K562 (cell line): ENCODE measurements around the gene ZNF346. TPM values are rescaled to one million over a fixed set of nuclear protein-coding genes. Genes with fewer than 3 reads are reported as not detected.

ENCODE experiments used
- ATAC-seq: fragments of 200-7000 bp; cut with Tn5 transposase; 3 replicates; pipeline ENCODE4 v1.9.1; 2020; ENCODE audit warnings: moderate library complexity
- BruUV-seq: library from RNA; stranded (reverse); fragments of 400-500 nt; replicated peaks from 2 replicates; lab custom pipeline; 2021; lab: Mats Ljungman, UMichigan
- CTCF ChIA-PET: fragments of 300-600 bp; formaldehyde crosslinking; extraction: SDS; loops from one replicate; lab custom pipeline; 2021; ENCODE audit warnings: low intra/inter-chr PET ratio; lab: Yijun Ruan, JAX
- POLR2A ChIA-PET: fragments of 300-600, 350-650 bp; sonication (Branson Sonifier 250); formaldehyde crosslinking; extraction: SDS; loops from one replicate; lab custom pipeline; 2021; ENCODE audit warnings: antibody characterized with exemption, inconsistent platforms; lab: Yijun Ruan, JAX
- DNase-seq, 4 experiments: peaks; one replicate each; pipeline versions ENCODE4 v3.0.0 to v3.0.0-alpha.2; 2011 to 2018; ENCODE audit warnings: low spot score in 3 of 4, mixed read lengths in 3 of 4; ENCODE audit errors: extremely low read depth in 1 of 4
- FAIRE-seq: peaks from 2 replicates; lab custom pipeline; 2011; peaks lifted over from hg19 to GRCh38; lab: Jason Lieb, UNC
- H2AFZ ChIP-seq: 2 replicates; pipeline ENCODE4 v1.6.0; 2011; ENCODE audit warnings: low read depth, low read length, control low read depth, inconsistent platforms
- H3K27ac ChIP-seq: fragments of 200-600 bp; 3 replicates; pipeline ENCODE4 v1.8.0; 2011; ENCODE audit warnings: low read depth, mild to moderate bottlenecking, control low read depth, inconsistent platforms, low read length, moderate library complexity, mixed read lengths; ENCODE audit errors: extremely low read depth
- H3K27me3 ChIP-seq, 2 experiments: fragments of 300-600 bp in 1 of 2; 2 replicates in 1 of 2; 3 replicates in 1 of 2; pipeline versions ENCODE4 v1.6.0 to v1.8.0; 2011; ENCODE audit warnings: inconsistent platforms in 2 of 2, low read length in 2 of 2, mild to moderate bottlenecking in 1 of 2, mixed read lengths in 1 of 2, moderate library complexity in 1 of 2; ENCODE audit not compliant: control insufficient read depth in 2 of 2, insufficient read depth in 2 of 2
- H3K36me3 ChIP-seq: fragments of 300-600 bp; 3 replicates; pipeline ENCODE4 v1.8.0; 2011; ENCODE audit warnings: mild to moderate bottlenecking, low read length, inconsistent platforms; ENCODE audit not compliant: control insufficient read depth, insufficient read depth
- H3K4me1 ChIP-seq, 2 experiments: fragments of 200-600 bp in 1 of 2; replicated peaks in 1 of 2; 2 replicates in 1 of 2; 3 replicates in 1 of 2; pipeline versions ENCODE4 v1.5.1 to v1.8.0; 2011; ENCODE audit warnings: inconsistent platforms in 2 of 2, low read length in 2 of 2, mild to moderate bottlenecking in 1 of 2, mixed read lengths in 1 of 2, moderate library complexity in 1 of 2; ENCODE audit not compliant: control insufficient read depth in 2 of 2, insufficient read depth in 2 of 2
- H3K4me2 ChIP-seq: 2 replicates; pipeline ENCODE4 v1.6.1; 2011; ENCODE audit warnings: low read length, control low read depth, inconsistent platforms, mixed read lengths; ENCODE audit not compliant: insufficient read depth
- H3K4me3 ChIP-seq: fragments of 200-600 bp; sonication (generic), shearing (Covaris generic); 2 replicates; pipeline ENCODE4 v1.5.1; 2016; ENCODE audit warnings: control low read depth, inconsistent platforms
- H3K79me2 ChIP-seq: fragments of 200-600 bp; 3 replicates; pipeline ENCODE4 v1.8.0; 2011; ENCODE audit warnings: low read length, inconsistent platforms; ENCODE audit not compliant: control insufficient read depth, insufficient read depth
- H3K9ac ChIP-seq, 2 experiments: 2 replicates each; pipeline versions ENCODE4 v1.6.0 to v1.6.1; 2011; ENCODE audit warnings: low read depth in 2 of 2, low read length in 2 of 2, control low read depth in 1 of 2, inconsistent platforms in 1 of 2, mild to moderate bottlenecking in 1 of 2, mixed read lengths in 1 of 2; ENCODE audit not compliant: insufficient read depth in 1 of 2
- H3K9me1 ChIP-seq: one replicate; pipeline ENCODE4 v1.6.0; 2011; ENCODE audit warnings: inconsistent platforms, mild to moderate bottlenecking, low read length, moderate library complexity; ENCODE audit not compliant: control insufficient read depth, insufficient read depth
- H3K9me3 ChIP-seq: replicated peaks from 2 replicates; pipeline ENCODE4 v1.5.1; 2011; ENCODE audit warnings: low read depth, low read length, inconsistent platforms; ENCODE audit not compliant: control insufficient read depth, insufficient read depth
- H4K20me1 ChIP-seq: replicated peaks from 2 replicates; pipeline ENCODE4 v1.6.1; 2011; ENCODE audit warnings: low read length, inconsistent platforms, mixed read lengths; ENCODE audit not compliant: control insufficient read depth, insufficient read depth
- ILK ChIP-seq: fragments of 450-650 bp; IDR thresholded peaks from 2 replicates; pipeline ENCODE4 v1.6.1; 2016; ENCODE audit warnings: missing genetic modification characterization, low read depth, mild to moderate bottlenecking, missing compliant biosample characterization, moderate library complexity, borderline replicate concordance
- NKRF ChIP-seq: fragments of 450-650 bp; IDR thresholded peaks from 2 replicates; pipeline ENCODE4 v1.6.1; 2016; ENCODE audit warnings: borderline replicate concordance
- PBX2 ChIP-seq, 2 experiments: IDR thresholded peaks in 1 of 2; conservative IDR thresholded peaks in 1 of 2; 2 replicates each; pipeline ENCODE4 v1.6.1; 2016; ENCODE audit warnings: low read depth in 2 of 2, mild to moderate bottlenecking in 1 of 2, missing compliant biosample characterization in 1 of 2, missing genetic modification characterization in 1 of 2, moderate library complexity in 1 of 2
- PREB ChIP-seq: sonication (generic); formaldehyde crosslinking; IDR thresholded peaks from 2 replicates; pipeline ENCODE4 v1.8.1; 2023; ENCODE audit warnings: mild to moderate bottlenecking, missing genetic modification reagents
- ZNF436 ChIP-seq: fragments of 250-450, 450-650 bp; sonication (Bioruptor Pico); formaldehyde crosslinking; IDR thresholded peaks from 2 replicates; pipeline ENCODE4 v1.7.0; 2020; ENCODE audit warnings: mild to moderate bottlenecking
- ZNF77 ChIP-seq: fragments of 250-450 bp; sonication (Bioruptor Pico); IDR thresholded peaks from 2 replicates; pipeline ENCODE4 v1.5.0; 2020
- WGBS: fragments of 100-300 bp; shearing (Covaris generic); methylation state at CpG from one replicate; pipeline ENCODE4 v1.1.6; 2016; ENCODE audit warnings: low coverage, mixed read lengths; ENCODE audit not compliant: insufficient coverage; ENCODE audit errors: missing lambda C conversion rate; 5-methylcytosine and 5-hydroxymethylcytosine counted together
- in situ Hi-C: fragments of 300-500 bp; cut with MboI; formaldehyde crosslinking; loops from 4 replicates; pipeline ENCODE4 v1.15.0; 2018; ENCODE audit warnings: inconsistent platforms, mixed read lengths
- intact Hi-C: fragments of 100-400 bp; cut with micrococcal nuclease; formaldehyde crosslinking; loops from 2 replicates; pipeline ENCODE4 v1.14.2; 2022
- polyA plus RNA-seq, 8 experiments: library from polyadenylated mRNA; depleted of rRNA in 4 of 8; stranded (reverse) in 5 of 8; unstranded in 3 of 8; fragments of >200 nt; fragmentation: Nextera tagmentation in 2 of 8; fragmentation: Illumina TruSeq in 1 of 8; extraction: Ambion mirVana in 2 of 8; extraction: Trizol in 1 of 8; gene quantifications; 2 replicates each; pipeline versions ENCODE4 v1.2.1 to v1.2.3, GENCODE V29; 2011 to 2014; ENCODE audit warnings: inconsistent platforms in 1 of 8, missing spikeins in 1 of 8
- total RNA-seq, 7 experiments: library from RNA; depleted of rRNA in 6 of 7; stranded (reverse); fragments of >200 nt in 6 of 7; fragmentation: Illumina TruSeq in 2 of 7; extraction: Trizol in 2 of 7; gene quantifications; 2 replicates each; pipeline versions ENCODE4 v1.2.1 to v1.2.3, GENCODE V29; 2011 to 2021; ENCODE audit warnings: low replicate concordance in 1 of 7

The ZNF346 gene
- total and polyA plus RNA-seq, 9 of the 15 experiments (the other 6 are each of a cell fraction or from before 2014, with no cell fraction given) = 5.0 to 25.1 (median 20.1) TPM

- Histone ChIP-seq H2AFZ (no peak overlapping the region), H3K27me3 (no peaks in the 10 kb centered on the region), H3K4me2 (no peak overlapping the region), H3K4me1 (no peaks in the 10 kb centered on the region; a peak in 1 of 5 replicates), H3K4me3 (no peak overlapping the region), H4K20me1 (no peaks in the 10 kb centered on the region), H3K27ac (no peak overlapping the region), H3K9me1 (no peaks in the 10 kb centered on the region), H3K36me3 (peaks cover 78% of the 10 kb centered on the region), H3K9me3 (no peaks in the 10 kb centered on the region; the same call in 1 of the 2 replicates), H3K79me2 (no peaks in the 10 kb centered on the region), H3K9ac (no peak overlapping the region)
- FAIRE-seq = no peak
- ATAC-seq = no peak
- POLR2A ChIA-PET = interaction anchor here (0.6 to 1.1 kb wide), 6 partner anchors 10 to 367 kb away, joined by 3 to 5 read pairs (median 3); no protein-coding TSS in a partner anchor
- 90% methylated on average over 1 of the region's 1 CpG for WGBS
- DNase-seq = no peak
- in situ Hi-C loops (no loop called here), intact Hi-C loops (no loop called here)
- CTCF ChIA-PET = interaction anchor here (0.6 kb wide), 1 partner anchor 601 kb away, joined by 4 read pairs; no protein-coding TSS in a partner anchor
- no TSS peak for BruUV-seq
- TF ChIP-seq ILK (tag) (no peak), ZNF77 (CRISPR knock-in tag) (no peak), PREB (CRISPR knock-in tag) (no peak)
Measured at GRCh38 chr5:177043958-177044357, 21.5 kb downstream of the ZNF346 start.

GRCh38 chr5:177044641-177045040 is 22.1 kb downstream of the ZNF346 start:
- ATAC-seq = no peak
- Histone ChIP-seq H3K9me1 (no peaks in the 10 kb centered on the region), H2AFZ (no peak overlapping the region), H3K9me3 (no peaks in the 10 kb centered on the region; the same call in 1 of the 2 replicates), H4K20me1 (no peaks in the 10 kb centered on the region), H3K27me3 (no peaks in the 10 kb centered on the region), H3K4me2 (no peak overlapping the region), H3K9ac (no peak overlapping the region), H3K4me3 (no peak overlapping the region), H3K4me1 (no peaks in the 10 kb centered on the region; a peak in 1 of 5 replicates), H3K27ac (no peak overlapping the region), H3K79me2 (no peaks in the 10 kb centered on the region), H3K36me3 (peaks cover 79% of the 10 kb centered on the region)
- 93% methylated on average over 1 of the region's 1 CpG for WGBS
- no peak for FAIRE-seq
- in situ Hi-C loops (no loop called here), intact Hi-C loops (no loop called here)
- no peak for DNase-seq
- no TSS peak for BruUV-seq
- ChIA-PET CTCF (no interaction called here), POLR2A (interaction anchor here (0.7 to 1.1 kb wide), 3 partner anchors 19 to 53 kb away, joined by 3 to 4 read pairs (median 3); no protein-coding TSS in a partner anchor)
- TF ChIP-seq ZNF436 (no peak), NKRF (no peak), PBX2 (CRISPR knock-in tag; IDR thresholded peaks at IDR 0.05; ENCODE audit: low read depth) (no peak), PBX2 (tag; conservative IDR thresholded peaks at IDR 0.05; ENCODE audit: low read depth) (no peak)
